Keratinocyte (primary cell): Measurements from ENCODE around the gene POLH. TPM values are rescaled to one million over a fixed set of nuclear protein-coding genes. Genes with fewer than 3 reads are reported as not detected.

Experiments
- DNase-seq: peaks from one replicate; pipeline ENCODE4 v3.0.0-alpha.2; 2011; ENCODE audit warnings: low read depth, missing footprints, low spot score
- FAIRE-seq: peaks from 2 replicates; lab custom pipeline; 2011; peaks lifted over from hg19 to GRCh38; lab: Jason Lieb, UNC
- H2AFZ ChIP-seq: 2 replicates; pipeline ENCODE4 v1.6.0; 2012; ENCODE audit warnings: low read length, control low read depth, inconsistent platforms; ENCODE audit not compliant: control insufficient read depth
- H3K27ac ChIP-seq: 2 replicates; pipeline ENCODE4 v1.5.1; 2011; ENCODE audit warnings: low read length; ENCODE audit not compliant: control insufficient read depth, insufficient read depth
- H3K27me3 ChIP-seq: 3 replicates; pipeline ENCODE4 v1.6.0; 2011; ENCODE audit warnings: low read length; ENCODE audit not compliant: control insufficient read depth, insufficient read depth; ENCODE audit errors: extremely low read depth
- H3K36me3 ChIP-seq, 2 experiments: 2 replicates in 1 of 2; 3 replicates in 1 of 2; pipeline ENCODE4 v1.5.1; 2011; ENCODE audit warnings: low read length in 2 of 2, mild to moderate bottlenecking in 1 of 2; ENCODE audit not compliant: control insufficient read depth in 2 of 2, insufficient read depth in 2 of 2; ENCODE audit errors: extremely low read depth in 1 of 2
- H3K4me1 ChIP-seq: 3 replicates; pipeline ENCODE4 v1.5.1; 2011; ENCODE audit warnings: low read length; ENCODE audit not compliant: control insufficient read depth, insufficient read depth; ENCODE audit errors: extremely low read depth
- H3K4me2 ChIP-seq: 3 replicates; pipeline ENCODE4 v1.6.0; 2011; ENCODE audit warnings: low read depth, low read length; ENCODE audit not compliant: control insufficient read depth, insufficient read depth; ENCODE audit errors: extremely low read depth
- H3K4me3 ChIP-seq, 3 experiments: fragments of 200-600 bp in 1 of 3; sonication (generic) in 1 of 3; 2 replicates in 2 of 3; 3 replicates in 1 of 3; pipeline ENCODE4 v1.5.1; 2011 to 2016; ENCODE audit warnings: low read length in 3 of 3, mild to moderate bottlenecking in 3 of 3, control low read depth in 2 of 3, inconsistent platforms in 1 of 3, low read depth in 1 of 3, mixed read lengths in 1 of 3, mixed run types in 1 of 3, moderate library complexity in 1 of 3; ENCODE audit not compliant: control insufficient read depth in 2 of 3, insufficient read depth in 2 of 3; ENCODE audit errors: extremely low read depth in 1 of 3
- H3K79me2 ChIP-seq: 2 replicates; pipeline ENCODE4 v1.6.0; 2012; ENCODE audit warnings: low read length; ENCODE audit not compliant: control insufficient read depth, insufficient read depth
- H3K9ac ChIP-seq: 3 replicates; pipeline ENCODE4 v1.6.0; 2011; ENCODE audit warnings: low read length; ENCODE audit not compliant: control insufficient read depth, insufficient read depth; ENCODE audit errors: extremely low read depth
- H3K9me1 ChIP-seq: 3 replicates; pipeline ENCODE4 v1.6.0; 2011; ENCODE audit warnings: low read length; ENCODE audit not compliant: control insufficient read depth, insufficient read depth; ENCODE audit errors: extremely low read depth
- H3K9me3 ChIP-seq: 2 replicates; pipeline ENCODE4 v1.5.1; 2012; ENCODE audit warnings: low read depth, low read length; ENCODE audit not compliant: control insufficient read depth
- H4K20me1 ChIP-seq: 3 replicates; pipeline ENCODE4 v1.6.0; 2011; ENCODE audit warnings: low read length; ENCODE audit not compliant: control insufficient read depth, insufficient read depth; ENCODE audit errors: extremely low read depth
- EZH2 ChIP-seq: IDR thresholded peaks from one replicate; pipeline ENCODE4 v1.6.1; 2012; ENCODE audit warnings: inconsistent platforms, mild to moderate bottlenecking, low read length, moderate library complexity
- dilution Hi-C: fragments of 300-500 bp; cut with MboI; formaldehyde crosslinking; loops from one replicate; pipeline ENCODE4 v1.7.0; 2020; ENCODE audit warnings: low sequenced_read_pairs; ENCODE audit not compliant: extremely low pct_ligation_motif_present
- polyA plus RNA-seq, 5 experiments: library from polyadenylated mRNA; depleted of rRNA in 3 of 5; stranded (reverse) in 3 of 5; stranded (forward) in 1 of 5; unstranded in 1 of 5; fragments of >200 nt; gene quantifications; 1 replicate in 1 of 5; 2 replicates in 3 of 5; 3 replicates in 1 of 5; pipeline versions ENCODE4 v1.2.1 to v1.2.3, GENCODE V29; 2011 to 2012; ENCODE audit warnings: missing spikeins in 2 of 5, low read depth in 1 of 5, low replicate concordance in 1 of 5
- TF ChIP-seq, protein P1 (sequence below), 3 experiments: IDR thresholded peaks in 1 of 3; conservative IDR thresholded peaks in 1 of 3; optimal IDR thresholded peaks in 1 of 3; 2 replicates in 2 of 3; 3 replicates in 1 of 3; pipeline versions ENCODE3 to v1.5.1; 2011; ENCODE audit warnings: low read length in 3 of 3, mild to moderate bottlenecking in 3 of 3, moderate library complexity in 2 of 3, control low read depth in 1 of 3, inconsistent platforms in 1 of 3; ENCODE audit not compliant: insufficient read depth in 2 of 3; ENCODE audit errors: extremely low read depth in 1 of 3

Gene POLH
- polyA plus RNA-seq, 1 donor (not counting 4 experiments of a cell fraction or from before 2014, with no cell fraction given), result 29.9 TPM

DNA sequence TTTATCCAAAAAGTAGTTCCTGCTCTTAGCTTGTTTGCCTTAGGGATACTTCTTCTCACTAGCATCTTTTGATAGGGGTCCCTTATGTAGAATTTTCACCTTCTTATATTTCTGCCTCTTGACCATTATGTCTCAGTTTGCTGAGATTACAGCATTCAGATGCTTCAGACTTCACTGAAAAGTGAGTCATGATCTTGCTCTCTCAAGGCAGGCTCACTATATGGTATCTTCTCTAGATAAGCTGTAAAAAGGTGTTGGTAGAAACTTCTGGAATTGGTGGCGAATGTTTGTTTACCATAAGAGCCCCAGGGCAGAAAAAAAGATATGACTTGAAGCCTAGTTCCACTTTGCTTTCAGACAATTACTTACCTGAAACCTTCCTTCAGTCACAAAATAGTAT lies 33.4 kb downstream of the POLH start:
- Histone ChIP-seq H4K20me1 (no peaks in the 10 kb centered on the region), H2AFZ (no peak overlapping the region), H3K4me3 (no peak overlapping the region), H3K79me2 (no peaks in the 10 kb centered on the region), H3K36me3 (peaks cover 28 to 33% of the 10 kb centered on the region in 2 experiments), H3K9me1 (no peaks in the 10 kb centered on the region), H3K4me1 (peaks cover 2% of the 10 kb centered on the region), H3K9ac (no peak overlapping the region), H3K9me3 (no peaks in the 10 kb centered on the region), H3K4me2 (no peak overlapping the region), H3K27me3 (no peaks in the 10 kb centered on the region), H3K27ac (no peak overlapping the region)
- DNase-seq (no peak), FAIRE-seq (no peak)
- dilution Hi-C loops, result no loop called here
- TF ChIP-seq, protein P1, sequence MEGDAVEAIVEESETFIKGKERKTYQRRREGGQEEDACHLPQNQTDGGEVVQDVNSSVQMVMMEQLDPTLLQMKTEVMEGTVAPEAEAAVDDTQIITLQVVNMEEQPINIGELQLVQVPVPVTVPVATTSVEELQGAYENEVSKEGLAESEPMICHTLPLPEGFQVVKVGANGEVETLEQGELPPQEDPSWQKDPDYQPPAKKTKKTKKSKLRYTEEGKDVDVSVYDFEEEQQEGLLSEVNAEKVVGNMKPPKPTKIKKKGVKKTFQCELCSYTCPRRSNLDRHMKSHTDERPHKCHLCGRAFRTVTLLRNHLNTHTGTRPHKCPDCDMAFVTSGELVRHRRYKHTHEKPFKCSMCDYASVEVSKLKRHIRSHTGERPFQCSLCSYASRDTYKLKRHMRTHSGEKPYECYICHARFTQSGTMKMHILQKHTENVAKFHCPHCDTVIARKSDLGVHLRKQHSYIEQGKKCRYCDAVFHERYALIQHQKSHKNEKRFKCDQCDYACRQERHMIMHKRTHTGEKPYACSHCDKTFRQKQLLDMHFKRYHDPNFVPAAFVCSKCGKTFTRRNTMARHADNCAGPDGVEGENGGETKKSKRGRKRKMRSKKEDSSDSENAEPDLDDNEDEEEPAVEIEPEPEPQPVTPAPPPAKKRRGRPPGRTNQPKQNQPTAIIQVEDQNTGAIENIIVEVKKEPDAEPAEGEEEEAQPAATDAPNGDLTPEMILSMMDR (optimal IDR thresholded peaks at IDR 0.05 in 1 of 3, IDR thresholded peaks at IDR 0.05 in 1 of 3, conservative IDR thresholded peaks at IDR 0.05 in 1 of 3; ENCODE audit: extremely low read depth in 1 of 3, insufficient read depth in 2 of 3, low read length in 3 of 3), result no peak
- no peak for TF ChIP-seq EZH2

DNA sequence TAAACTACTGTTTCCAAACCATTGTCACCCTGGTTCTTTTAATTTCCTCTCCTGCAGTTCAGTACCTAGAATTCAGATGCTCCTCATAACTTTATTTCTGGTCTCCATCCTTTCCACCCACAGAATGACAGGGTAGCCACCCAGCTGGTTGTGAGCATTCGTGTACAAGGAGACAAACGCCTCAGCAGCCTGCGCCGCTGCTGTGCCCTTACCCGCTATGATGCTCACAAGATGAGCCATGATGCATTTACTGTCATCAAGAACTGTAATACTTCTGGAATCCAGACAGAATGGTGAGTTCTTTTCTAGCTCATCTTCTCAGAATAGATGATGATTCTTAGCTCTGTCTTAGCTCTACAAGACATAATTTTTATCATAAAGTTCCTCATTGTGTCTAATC lies 34.4 kb downstream of the POLH start:
- H4K20me1 ChIP-seq, result no peaks in the 10 kb centered on the region
- H3K36me3 ChIP-seq, result peaks cover 18 to 26% of the 10 kb centered on the region in 2 experiments
- no peak overlapping the region for H3K4me3 ChIP-seq
- FAIRE-seq (no peak), DNase-seq (no peak)
- no peak overlapping the region for H2AFZ ChIP-seq
- H3K9me3 ChIP-seq, result no peaks in the 10 kb centered on the region
- no peak overlapping the region for H3K4me2 ChIP-seq
- dilution Hi-C loops, result no loop called here
- no peaks in the 10 kb centered on the region for H3K4me1 ChIP-seq
- no peaks in the 10 kb centered on the region for H3K79me2 ChIP-seq
- TF ChIP-seq, protein P1 (optimal IDR thresholded peaks at IDR 0.05 in 1 of 3, IDR thresholded peaks at IDR 0.05 in 1 of 3, conservative IDR thresholded peaks at IDR 0.05 in 1 of 3; ENCODE audit: extremely low read depth in 1 of 3, insufficient read depth in 2 of 3, low read length in 3 of 3), result no peak
- no peak for TF ChIP-seq EZH2
- no peak overlapping the region for H3K9ac ChIP-seq
- no peaks in the 10 kb centered on the region for H3K27me3 ChIP-seq
- H3K27ac ChIP-seq, result no peak overlapping the region
- H3K9me1 ChIP-seq, result no peaks in the 10 kb centered on the region
